ENCODE data around the gene CPSF7.

DNA sequence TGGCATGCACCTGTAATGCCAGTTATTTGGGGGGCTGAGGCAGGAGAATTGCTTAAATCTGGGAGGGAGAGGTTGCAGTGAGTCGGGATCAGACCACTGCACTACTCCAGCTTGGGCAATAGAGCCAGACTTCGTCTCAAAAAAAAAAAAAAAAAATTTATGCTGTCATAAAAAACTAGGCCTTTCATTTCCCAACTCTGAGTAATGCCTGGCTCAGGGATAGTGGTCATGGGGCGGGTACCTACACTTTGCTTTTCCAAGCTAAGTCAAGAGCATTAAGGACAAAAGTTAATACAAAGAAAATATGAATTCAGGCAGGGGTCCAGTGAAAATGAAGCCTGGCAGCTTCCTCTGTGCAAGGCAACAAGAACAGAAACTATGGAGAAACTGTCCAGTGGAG is 16.3 kb downstream of the CPSF7 start:
- TF ChIP-seq FOSL2 (IDR thresholded peaks at IDR 0.05; ENCODE audit: borderline replicate concordance, low read depth) (no peak), TEAD4 (IDR thresholded peaks at IDR 0.05; ENCODE audit: borderline replicate concordance, insufficient read depth) (no peak), MXI1 (IDR thresholded peaks at IDR 0.05; ENCODE audit: low read depth, low read length) (no peak), CHD2 (IDR thresholded peaks at IDR 0.05; ENCODE audit: low read length, partially characterized antibody) (no peak)
- TF ChIP-seq, protein P1, sequence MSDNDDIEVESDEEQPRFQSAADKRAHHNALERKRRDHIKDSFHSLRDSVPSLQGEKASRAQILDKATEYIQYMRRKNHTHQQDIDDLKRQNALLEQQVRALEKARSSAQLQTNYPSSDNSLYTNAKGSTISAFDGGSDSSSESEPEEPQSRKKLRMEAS (IDR thresholded peaks at IDR 0.05; ENCODE audit: low read depth): no peak
- TF ChIP-seq, protein P2, sequence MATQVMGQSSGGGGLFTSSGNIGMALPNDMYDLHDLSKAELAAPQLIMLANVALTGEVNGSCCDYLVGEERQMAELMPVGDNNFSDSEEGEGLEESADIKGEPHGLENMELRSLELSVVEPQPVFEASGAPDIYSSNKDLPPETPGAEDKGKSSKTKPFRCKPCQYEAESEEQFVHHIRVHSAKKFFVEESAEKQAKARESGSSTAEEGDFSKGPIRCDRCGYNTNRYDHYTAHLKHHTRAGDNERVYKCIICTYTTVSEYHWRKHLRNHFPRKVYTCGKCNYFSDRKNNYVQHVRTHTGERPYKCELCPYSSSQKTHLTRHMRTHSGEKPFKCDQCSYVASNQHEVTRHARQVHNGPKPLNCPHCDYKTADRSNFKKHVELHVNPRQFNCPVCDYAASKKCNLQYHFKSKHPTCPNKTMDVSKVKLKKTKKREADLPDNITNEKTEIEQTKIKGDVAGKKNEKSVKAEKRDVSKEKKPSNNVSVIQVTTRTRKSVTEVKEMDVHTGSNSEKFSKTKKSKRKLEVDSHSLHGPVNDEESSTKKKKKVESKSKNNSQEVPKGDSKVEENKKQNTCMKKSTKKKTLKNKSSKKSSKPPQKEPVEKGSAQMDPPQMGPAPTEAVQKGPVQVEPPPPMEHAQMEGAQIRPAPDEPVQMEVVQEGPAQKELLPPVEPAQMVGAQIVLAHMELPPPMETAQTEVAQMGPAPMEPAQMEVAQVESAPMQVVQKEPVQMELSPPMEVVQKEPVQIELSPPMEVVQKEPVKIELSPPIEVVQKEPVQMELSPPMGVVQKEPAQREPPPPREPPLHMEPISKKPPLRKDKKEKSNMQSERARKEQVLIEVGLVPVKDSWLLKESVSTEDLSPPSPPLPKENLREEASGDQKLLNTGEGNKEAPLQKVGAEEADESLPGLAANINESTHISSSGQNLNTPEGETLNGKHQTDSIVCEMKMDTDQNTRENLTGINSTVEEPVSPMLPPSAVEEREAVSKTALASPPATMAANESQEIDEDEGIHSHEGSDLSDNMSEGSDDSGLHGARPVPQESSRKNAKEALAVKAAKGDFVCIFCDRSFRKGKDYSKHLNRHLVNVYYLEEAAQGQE (IDR thresholded peaks at IDR 0.05; ENCODE audit: low read depth, low read length): no peak
